Neural crest cell (in vitro differentiated cells): ENCODE measurements around the gene NFIA. TPM values are rescaled to one million over a fixed set of nuclear protein-coding genes. Genes with fewer than 3 reads are reported as not detected.

ENCODE experiments used
- DNase-seq: peaks from one replicate; pipeline ENCODE4 v3.0.0; 2021; ENCODE audit warnings: low read depth, mixed read lengths, low spot score
- H3K27ac Mint-ChIP-seq: one replicate; pipeline ENCODE4 v1.8.0; 2021; ENCODE audit warnings: mild to moderate bottlenecking, mixed read lengths; ENCODE audit not compliant: unreplicated experiment
- H3K27me3 Mint-ChIP-seq: 2 replicates; pipeline ENCODE4 v1.8.0; 2021; ENCODE audit warnings: low read depth, mild to moderate bottlenecking, mixed read lengths
- H3K36me3 Mint-ChIP-seq: 2 replicates; pipeline ENCODE4 v1.8.0; 2021; ENCODE audit warnings: low read depth, mild to moderate bottlenecking, mixed read lengths
- H3K4me1 Mint-ChIP-seq: 2 replicates; pipeline ENCODE4 v1.8.0; 2021; ENCODE audit warnings: mixed read lengths
- H3K4me3 Mint-ChIP-seq: one replicate; pipeline ENCODE4 v1.8.0; 2021; ENCODE audit warnings: mild to moderate bottlenecking, mixed read lengths
- H3K9me3 Mint-ChIP-seq: 2 replicates; pipeline ENCODE4 v1.8.0; 2021; ENCODE audit warnings: mixed read lengths
- CTCF ChIP-seq: fragments of 200-600 bp; sonication (generic); conservative IDR thresholded peaks from 2 replicates; pipeline ENCODE4 v1.5.0; 2021; ENCODE audit warnings: antibody characterized with exemption, mild to moderate bottlenecking
- total RNA-seq: library from RNA; stranded (reverse); gene quantifications from 2 replicates; pipeline ENCODE4 v1.2.1, GENCODE V29; 2021

The NFIA gene
- total RNA-seq, 1 donor from 2014 or later: 3.4 TPM

- TF ChIP-seq CTCF: no peak
- Mint-ChIP-seq H3K27me3 (no peaks in the 10 kb centered on the region), H3K36me3 (no peaks in the 10 kb centered on the region), H3K9me3 (no peaks in the 10 kb centered on the region), H3K27ac (no peak overlapping the region), H3K4me3 (no peak overlapping the region), H3K4me1 (peaks cover 13% of the 10 kb centered on the region)
- no peak for DNase-seq
These were observed 177.2 kb downstream of the NFIA start for GRCh38 chr1:61259379-61260148.

- H3K9me3 Mint-ChIP-seq: no peaks in the 10 kb centered on the region
- no peak overlapping the region for H3K27ac Mint-ChIP-seq
- no peaks in the 10 kb centered on the region for H3K27me3 Mint-ChIP-seq
- DNase-seq: no peak
- H3K4me1 Mint-ChIP-seq: peaks cover 7% of the 10 kb centered on the region
- no peak overlapping the region for H3K4me3 Mint-ChIP-seq
- H3K36me3 Mint-ChIP-seq: no peaks in the 10 kb centered on the region
- no peak for TF ChIP-seq CTCF
These were observed 177.8 kb downstream of the NFIA start for GRCh38 chr1:61260171-61260570.

GRCh38 chr1:61261595-61261994 lies 179.2 kb downstream of the NFIA start:
- Mint-ChIP-seq H3K27ac (no peak overlapping the region), H3K4me1 (no peaks in the 10 kb centered on the region), H3K9me3 (no peaks in the 10 kb centered on the region), H3K36me3 (no peaks in the 10 kb centered on the region), H3K4me3 (no peak overlapping the region), H3K27me3 (no peaks in the 10 kb centered on the region)
- no peak for DNase-seq
- no peak for TF ChIP-seq CTCF

- no peak overlapping the region for H3K27ac Mint-ChIP-seq
- no peaks in the 10 kb centered on the region for H3K9me3 Mint-ChIP-seq
- peaks cover 17% of the 10 kb centered on the region for H3K4me1 Mint-ChIP-seq
- no peaks in the 10 kb centered on the region for H3K36me3 Mint-ChIP-seq
- no peaks in the 10 kb centered on the region for H3K27me3 Mint-ChIP-seq
- TF ChIP-seq CTCF: no peak
- DNase-seq: no peak
- no peak overlapping the region for H3K4me3 Mint-ChIP-seq
These were observed 181.8 kb downstream of the NFIA start for GRCh38 chr1:61263905-61264824.

- Mint-ChIP-seq H3K4me3 (no peak overlapping the region), H3K36me3 (no peaks in the 10 kb centered on the region), H3K27me3 (peaks cover under 1% of the 10 kb centered on the region), H3K9me3 (no peaks in the 10 kb centered on the region), H3K4me1 (peaks cover 24% of the 10 kb centered on the region), H3K27ac (no peak overlapping the region)
- no peak for TF ChIP-seq CTCF
- DNase-seq: no peak
These were observed 182.5 kb downstream of the NFIA start for GRCh38 chr1:61264825-61265242.
